Tibial artery (tissue), 4 donors: ENCODE results near the gene ANO6.
A peak's percentile ranks its signal among the peaks of the same experiment; 100 is the strongest.

Experiments used
- DNase-seq, 2 donors: peaks; one replicate each; pipeline ENCODE4 v3.0.0-alpha.2; 2019
- H3K27ac ChIP-seq, 2 donors: fragments of 200-600 bp; sonication (generic) in 1 of 2; 1 replicate in 1 of 2; 2 replicates in 1 of 2; pipeline ENCODE4 v1.5.1; 2018 to 2019; ENCODE audit warnings: mild to moderate bottlenecking in 1 of 2
- H3K27me3 ChIP-seq, 2 donors: fragments of 200-600 bp; sonication (generic) in 1 of 2; one replicate each; pipeline versions ENCODE4 v1.5.1 to v1.6.0; 2016 to 2019
- H3K36me3 ChIP-seq, 3 donors: fragments of 200-600 bp; sonication (generic) in 2 of 3; one replicate each; pipeline ENCODE4 v1.5.1; 2016 to 2019; ENCODE audit warnings: mild to moderate bottlenecking in 2 of 3
- H3K4me1 ChIP-seq, 4 donors: fragments of 200-600 bp; sonication (generic) in 2 of 4; 1 replicate in 3 of 4; 2 replicates in 1 of 4; pipeline ENCODE4 v1.5.1; 2016 to 2019
- H3K4me3 ChIP-seq, 2 donors: fragments of 200-600 bp; sonication (generic) in 1 of 2; 1 replicate in 1 of 2; 2 replicates in 1 of 2; pipeline ENCODE4 v1.5.1; 2018 to 2019; ENCODE audit warnings: mild to moderate bottlenecking in 2 of 2
- H3K9me3 ChIP-seq, 3 donors: fragments of 200-600 bp; sonication (generic) in 1 of 3; one replicate each; pipeline ENCODE4 v1.5.1; 2016 to 2019
- intact Hi-C: fragments of 100-400 bp; cut with DNase I; formaldehyde crosslinking; loops from one replicate; pipeline ENCODE4 v1.15.0; 2023; ENCODE audit warnings: low total_unique reads
- TF ChIP-seq, protein P1 (sequence below), 2 experiments: fragments of 200-600 bp in 1 of 2; fragments of 450-650 bp in 1 of 2; IDR thresholded peaks; one replicate each; pipeline ENCODE4 v1.5.1; 2017 to 2019; ENCODE audit warnings: antibody characterized with exemption in 2 of 2, mild to moderate bottlenecking in 1 of 2, moderate library complexity in 1 of 2

ANO6 gene

DNA sequence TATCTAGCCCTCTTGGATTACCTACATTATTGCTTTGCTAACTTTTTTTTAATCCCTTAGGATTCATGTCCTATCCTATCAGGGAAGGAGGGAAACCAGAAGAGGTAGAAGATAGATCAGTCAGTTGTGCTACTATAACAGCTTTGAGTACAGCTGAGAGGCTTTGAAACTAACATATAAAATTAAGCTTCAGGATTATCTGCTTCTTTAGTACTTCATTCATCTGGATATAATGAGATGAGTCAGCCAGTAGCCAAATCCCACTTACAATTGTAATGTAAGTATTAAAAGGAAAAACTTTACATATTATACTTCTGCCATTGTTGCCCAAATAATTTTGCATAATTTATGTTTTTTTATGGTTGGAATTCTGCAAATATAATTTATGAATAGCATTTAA, 33.4 kb upstream of the ANO6 start:
- intact Hi-C loops, result loop anchor here (5.0 kb wide), 1 partner anchor 205 kb away; no protein-coding TSS in a partner anchor
- Histone ChIP-seq H3K27me3 (no peaks in the 10 kb centered on the region), H3K9me3 (peaks cover 3 to 21% (median 13%) of the 10 kb centered on the region in 3 donors), H3K36me3 (peaks cover 0 to 16% (median 3%) of the 10 kb centered on the region in 3 donors), H3K4me1 (peaks cover 0 to 4% (median 0%) of the 10 kb centered on the region in 4 donors), H3K27ac (no peak overlapping the region), H3K4me3 (no peak overlapping the region)
- TF ChIP-seq, protein P1, sequence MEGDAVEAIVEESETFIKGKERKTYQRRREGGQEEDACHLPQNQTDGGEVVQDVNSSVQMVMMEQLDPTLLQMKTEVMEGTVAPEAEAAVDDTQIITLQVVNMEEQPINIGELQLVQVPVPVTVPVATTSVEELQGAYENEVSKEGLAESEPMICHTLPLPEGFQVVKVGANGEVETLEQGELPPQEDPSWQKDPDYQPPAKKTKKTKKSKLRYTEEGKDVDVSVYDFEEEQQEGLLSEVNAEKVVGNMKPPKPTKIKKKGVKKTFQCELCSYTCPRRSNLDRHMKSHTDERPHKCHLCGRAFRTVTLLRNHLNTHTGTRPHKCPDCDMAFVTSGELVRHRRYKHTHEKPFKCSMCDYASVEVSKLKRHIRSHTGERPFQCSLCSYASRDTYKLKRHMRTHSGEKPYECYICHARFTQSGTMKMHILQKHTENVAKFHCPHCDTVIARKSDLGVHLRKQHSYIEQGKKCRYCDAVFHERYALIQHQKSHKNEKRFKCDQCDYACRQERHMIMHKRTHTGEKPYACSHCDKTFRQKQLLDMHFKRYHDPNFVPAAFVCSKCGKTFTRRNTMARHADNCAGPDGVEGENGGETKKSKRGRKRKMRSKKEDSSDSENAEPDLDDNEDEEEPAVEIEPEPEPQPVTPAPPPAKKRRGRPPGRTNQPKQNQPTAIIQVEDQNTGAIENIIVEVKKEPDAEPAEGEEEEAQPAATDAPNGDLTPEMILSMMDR (IDR thresholded peaks at IDR 0.05), result no peak
- no peak for DNase-seq

DNA sequence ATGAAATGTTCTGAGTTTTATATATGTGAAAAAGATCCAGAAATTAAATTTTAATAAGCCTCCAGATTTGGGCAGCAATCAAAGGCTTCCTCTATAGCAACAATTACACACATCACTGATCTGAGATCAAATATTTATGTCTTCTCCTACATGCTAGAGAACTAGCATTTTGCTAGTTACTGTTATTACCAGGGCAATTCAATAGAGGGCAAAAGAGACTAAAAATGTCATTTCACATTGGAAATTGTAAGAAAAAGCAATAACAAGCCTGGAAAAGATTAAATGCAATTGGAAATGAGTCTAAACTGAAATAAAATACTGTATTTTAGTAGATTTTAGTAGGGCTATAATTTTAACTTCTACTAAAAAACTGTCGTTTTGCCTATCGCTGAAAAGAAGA, 32.6 kb upstream of the ANO6 start:
- peaks cover 0 to 15% (median 0%) of the 10 kb centered on the region in 3 donors for H3K36me3 ChIP-seq
- intact Hi-C loops, result loop anchor here (5.0 kb wide), 1 partner anchor 204 kb away; no protein-coding TSS in a partner anchor
- no peaks in the 10 kb centered on the region for H3K27me3 ChIP-seq
- H3K4me1 ChIP-seq, result peaks cover 0 to 4% (median 0%) of the 10 kb centered on the region in 4 donors
- no peak for DNase-seq
- no peak overlapping the region for H3K27ac ChIP-seq
- no peak overlapping the region for H3K4me3 ChIP-seq
- H3K9me3 ChIP-seq, result peaks cover under 1 to 13% (median 6%) of the 10 kb centered on the region in 3 donors
- TF ChIP-seq, protein P1 (IDR thresholded peaks at IDR 0.05), result peak; percentile 49 to 54

DNA sequence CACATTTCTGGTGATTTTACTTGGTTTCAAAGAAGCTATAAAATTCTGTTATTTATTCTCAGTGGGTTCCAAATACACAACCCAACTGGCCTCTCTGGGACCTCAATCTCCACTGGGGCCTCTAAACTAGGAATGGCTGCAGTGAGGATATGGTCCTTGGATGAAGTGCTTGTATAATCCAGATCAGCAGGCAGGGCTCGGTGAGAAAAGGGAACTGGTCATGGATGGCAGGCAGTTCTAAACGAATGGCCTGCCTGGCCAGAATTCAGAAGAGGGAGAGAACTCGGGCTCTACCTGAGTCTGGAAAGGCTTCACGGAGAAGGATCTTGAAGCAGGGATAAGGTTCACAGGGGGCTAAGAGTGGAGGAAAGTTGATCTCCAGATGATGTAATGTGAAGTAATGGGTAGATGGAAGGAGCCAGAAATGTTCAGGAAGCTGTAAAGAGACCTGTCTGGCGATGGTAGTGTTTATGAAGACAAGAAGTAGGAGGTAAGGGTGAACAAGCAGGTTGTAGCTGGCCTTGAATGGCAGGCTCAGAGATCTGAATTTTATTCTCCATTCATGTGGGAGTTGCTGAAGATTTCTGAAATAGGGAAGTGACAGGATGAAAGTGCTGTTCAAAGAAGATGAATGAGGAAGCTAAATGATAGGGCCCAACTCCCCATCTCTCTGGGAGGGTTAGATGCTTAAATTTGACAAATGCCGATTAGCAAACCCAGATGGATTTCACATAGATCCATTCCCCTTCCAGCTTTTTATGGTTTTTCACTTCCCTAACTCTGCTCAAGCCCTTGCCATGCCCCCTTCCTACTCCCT, 31.5 kb upstream of the ANO6 start:
- H3K27ac ChIP-seq, result no peak overlapping the region
- H3K4me3 ChIP-seq, result no peak overlapping the region
- H3K27me3 ChIP-seq, result no peaks in the 10 kb centered on the region
- H3K9me3 ChIP-seq, result peaks cover 0 to 2% (median 0%) of the 10 kb centered on the region in 3 donors
- intact Hi-C loops, result loop anchor here (5.0 kb wide), 1 partner anchor 203 kb away; no protein-coding TSS in a partner anchor
- TF ChIP-seq, protein P1 (IDR thresholded peaks at IDR 0.05), result no peak
- DNase-seq, result no peak
- peaks cover 0 to 4% (median 0%) of the 10 kb centered on the region in 4 donors for H3K4me1 ChIP-seq
- peaks cover 0 to 5% (median 0%) of the 10 kb centered on the region in 3 donors for H3K36me3 ChIP-seq

DNA sequence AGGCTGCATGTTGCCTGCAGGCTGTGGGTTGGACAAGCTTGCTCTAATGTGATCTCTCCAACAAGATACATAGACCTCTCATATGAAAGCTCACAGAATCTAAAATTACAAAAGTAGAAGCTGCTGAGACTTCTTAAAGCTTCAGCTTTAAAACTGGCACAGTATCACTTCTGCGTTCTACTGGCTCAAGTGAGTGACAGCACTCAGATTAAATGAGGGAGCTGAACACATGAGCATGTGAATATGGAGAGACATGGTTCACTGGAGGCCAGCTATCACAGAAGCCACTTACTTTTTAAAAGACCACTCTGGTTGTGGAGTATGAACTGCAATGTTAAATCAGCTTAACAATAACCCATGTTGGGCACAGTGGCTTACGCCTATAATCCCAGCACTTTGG, 29.1 kb upstream of the ANO6 start:
- H3K4me3 ChIP-seq, result no peak overlapping the region
- DNase-seq, result no peak
- peaks cover 0 to 4% (median 0%) of the 10 kb centered on the region in 4 donors for H3K4me1 ChIP-seq
- H3K27me3 ChIP-seq, result no peaks in the 10 kb centered on the region
- no peak overlapping the region for H3K27ac ChIP-seq
- intact Hi-C loops, result no loop called here
- no peaks in the 10 kb centered on the region for H3K9me3 ChIP-seq
- TF ChIP-seq, protein P1 (IDR thresholded peaks at IDR 0.05), result no peak
- no peaks in the 10 kb centered on the region for H3K36me3 ChIP-seq

DNA sequence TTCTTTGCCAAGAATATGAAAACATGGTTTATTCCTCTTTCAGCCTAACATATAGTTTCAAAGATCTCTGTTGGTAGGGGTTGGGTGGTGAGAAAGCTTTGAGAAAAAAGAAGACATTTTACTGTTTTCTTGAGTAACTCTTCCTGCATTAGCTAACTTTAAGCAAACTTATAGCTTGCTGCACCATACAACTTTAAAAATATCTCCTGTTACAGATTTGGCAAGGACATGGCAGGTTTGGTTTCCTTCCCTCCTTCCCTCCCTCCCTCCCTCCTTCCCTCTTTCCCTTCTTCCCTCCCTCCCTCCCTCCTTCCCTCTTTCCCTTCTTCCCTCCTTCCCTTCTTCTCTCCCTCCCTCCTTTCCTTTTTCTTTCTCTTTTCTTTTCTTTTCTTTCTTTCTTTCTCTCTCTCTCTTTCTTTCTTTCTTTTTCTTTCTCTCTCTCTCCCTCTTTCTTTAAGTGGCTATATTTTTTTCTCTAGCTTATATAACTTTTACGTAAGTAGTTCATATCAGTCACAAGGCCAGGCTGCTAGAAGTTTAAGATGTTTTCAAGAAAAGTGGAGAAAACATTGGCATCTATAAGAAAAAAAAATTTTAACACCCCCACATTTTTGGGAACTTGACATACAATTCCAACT, 26.0 kb upstream of the ANO6 start:
- no peak for DNase-seq
- Histone ChIP-seq H3K4me1 (no peaks in the 10 kb centered on the region), H3K9me3 (no peaks in the 10 kb centered on the region), H3K27me3 (no peaks in the 10 kb centered on the region), H3K36me3 (no peaks in the 10 kb centered on the region), H3K4me3 (no peak overlapping the region), H3K27ac (no peak overlapping the region)
- TF ChIP-seq, protein P1 (IDR thresholded peaks at IDR 0.05), result no peak
- intact Hi-C loops, result no loop called here
